GM12891 (cell line): ENCODE measurements around the gene ETV6.

Experiments used
- DNase-seq: peaks from one replicate; pipeline ENCODE4 v3.0.0; 2011; ENCODE audit warnings: low spot score; ENCODE audit not compliant: insufficient read length
- FAIRE-seq: peaks from 2 replicates; lab custom pipeline; 2011; peaks lifted over from hg19 to GRCh38; lab: Jason Lieb, UNC
- PAX5 ChIP-seq: IDR thresholded peaks from 2 replicates; pipeline ENCODE4 v1.6.1; 2011; ENCODE audit warnings: low read length, moderate library complexity, mild to moderate bottlenecking; ENCODE audit not compliant: insufficient read depth, severe bottlenecking
- POLR2A ChIP-seq: IDR thresholded peaks from 2 replicates; pipeline ENCODE4 v1.6.1; 2011; ENCODE audit warnings: low read depth, low read length, control low read depth
- POLR2AphosphoS5 ChIP-seq: IDR thresholded peaks from 2 replicates; pipeline ENCODE4 v1.6.1; 2011; ENCODE audit warnings: low read depth, low read length, control low read depth
- POU2F2 ChIP-seq: IDR thresholded peaks from 2 replicates; pipeline ENCODE4 v1.6.1; 2011; ENCODE audit warnings: low read depth, mild to moderate bottlenecking, control low read depth, low read length, moderate library complexity
- SPI1 ChIP-seq: IDR thresholded peaks from 2 replicates; pipeline ENCODE4 v1.6.1; 2011; ENCODE audit warnings: low read depth, low read length, control low read depth
- TAF1 ChIP-seq: IDR thresholded peaks from 2 replicates; pipeline ENCODE4 v1.6.1; 2011; ENCODE audit warnings: low read depth, low read length, control low read depth

ETV6 gene

GRCh38 chr12:11725686-11726085 lies 76.2 kb downstream of the ETV6 start:
- FAIRE-seq, result peak; percentile 16
- no peak for DNase-seq
- TF ChIP-seq SPI1 (peak; percentile 33; the same call in 1 of the 2 replicates), PAX5 (no peak), POU2F2 (peak; percentile 50; the same call in 1 of the 2 replicates), TAF1 (no peak)

GRCh38 chr12:11726659-11727058 lies 77.2 kb downstream of the ETV6 start:
- FAIRE-seq, result no peak
- peak; percentile 43; the same call in 1 of the 2 replicates for TF ChIP-seq POLR2AphosphoS5
- no peak for TF ChIP-seq SPI1
- no peak for DNase-seq

- peak; percentile 33; the same call in 1 of the 2 replicates for TF ChIP-seq POLR2AphosphoS5
- TF ChIP-seq TAF1, result 0 out of 2 replicates have a peak, but pooled peaks have one; percentile 55
- TF ChIP-seq PAX5, result no peak
- 0 out of 2 replicates have a peak, but pooled peaks have one; percentile 25 for TF ChIP-seq POU2F2
- FAIRE-seq, result peak; percentile 85
These were observed 77.7 kb downstream of the ETV6 start for GRCh38 chr12:11727133-11727664.

GRCh38 chr12:11728154-11728755 lies 78.8 kb downstream of the ETV6 start:
- no peak for TF ChIP-seq SPI1
- TF ChIP-seq POU2F2, result no peak
- TF ChIP-seq PAX5, result no peak
- no peak for TF ChIP-seq POLR2AphosphoS5
- no peak for TF ChIP-seq POLR2A
- DNase-seq (no peak), FAIRE-seq (peak; percentile 64)

More at GRCh38 chr12:11727133-11727664, 77.7 kb downstream of the ETV6 start:
- no peak for DNase-seq

GRCh38 chr12:11729008-11729407 lies 79.5 kb downstream of the ETV6 start:
- TF ChIP-seq SPI1 (peak; percentile 40), POU2F2 (0 out of 2 replicates have a peak, but pooled peaks have one; percentile 45), PAX5 (no peak), POLR2A (no peak), POLR2AphosphoS5 (no peak), TAF1 (0 out of 2 replicates have a peak, but pooled peaks have one; percentile 41)
- DNase-seq (no peak), FAIRE-seq (peak; percentile 97)

- FAIRE-seq (no peak), DNase-seq (no peak)
- TF ChIP-seq POLR2A, result peak; percentile 0; the same call in 1 of the 2 replicates
- no peak for TF ChIP-seq PAX5
- no peak for TF ChIP-seq TAF1
- no peak; the same call in 1 of the 2 replicates for TF ChIP-seq POLR2AphosphoS5
- 0 out of 2 replicates have a peak, but pooled peaks have one; percentile 42 for TF ChIP-seq POU2F2
- TF ChIP-seq SPI1, result no peak
These were observed 80.1 kb downstream of the ETV6 start for GRCh38 chr12:11729439-11730150.

GRCh38 chr12:11730299-11731041 lies 81.0 kb downstream of the ETV6 start:
- FAIRE-seq (no peak), DNase-seq (no peak)
- TF ChIP-seq TAF1 (no peak), PAX5 (no peak), SPI1 (peak; percentile 96), POLR2AphosphoS5 (peak; percentile 44; the same call in 1 of the 2 replicates), POLR2A (peak; percentile 72), POU2F2 (no peak)

- TF ChIP-seq TAF1, result 0 out of 2 replicates have a peak, but pooled peaks have one; percentile 49
- no peak for TF ChIP-seq POLR2AphosphoS5
- DNase-seq (no peak), FAIRE-seq (peak; percentile 90)
These were observed 81.5 kb downstream of the ETV6 start for GRCh38 chr12:11731042-11731357.

GRCh38 chr12:11731455-11731854 lies 82.0 kb downstream of the ETV6 start:
- no peak for DNase-seq
- no peak for FAIRE-seq
- no peak for TF ChIP-seq POU2F2
- TF ChIP-seq TAF1, result 0 out of 2 replicates have a peak, but pooled peaks have one; percentile 1
- TF ChIP-seq SPI1, result peak; percentile 76
